ACC112 (cell line): ENCODE measurements around the gene GPR33.
"Not testable (repeated sequence)": the region's sequence is repeated elsewhere in the genome, so short reads cannot be mapped to it uniquely, and the experiment has no call there.

Experiments used
- H2AFZ ChIP-seq: fragments of 200-600 bp; sonication (generic); one replicate; pipeline ENCODE4 v1.6.0; 2017; ENCODE audit warnings: antibody characterized with exemption, low read length; ENCODE audit not compliant: unreplicated experiment
- H3K27ac ChIP-seq: fragments of 200-600 bp; sonication (generic); 2 replicates; pipeline ENCODE4 v1.5.1; 2014; ENCODE audit warnings: low read depth, mild to moderate bottlenecking, antibody characterized with exemption, low read length, moderate library complexity
- H3K27me3 ChIP-seq: fragments of 200-600 bp; sonication (generic); 2 replicates; pipeline ENCODE4 v1.6.1; 2014; ENCODE audit warnings: mild to moderate bottlenecking, antibody characterized with exemption, low read length, moderate library complexity, mixed read lengths; ENCODE audit not compliant: insufficient read depth
- H3K36me3 ChIP-seq: fragments of 200-600 bp; sonication (generic); 2 replicates; pipeline ENCODE4 v1.6.1; 2016; ENCODE audit warnings: mild to moderate bottlenecking, antibody characterized with exemption, low read length, moderate library complexity, mixed read lengths; ENCODE audit not compliant: insufficient read depth
- H3K4me1 ChIP-seq: fragments of 200-600 bp; sonication (generic); one replicate; pipeline ENCODE4 v1.6.1; 2016; ENCODE audit warnings: low read length, mixed read lengths; ENCODE audit not compliant: insufficient read depth, unreplicated experiment, control insufficient read depth
- H3K4me3 ChIP-seq: fragments of 200-600 bp; sonication (generic); 2 replicates; pipeline ENCODE4 v1.5.1; 2014; ENCODE audit warnings: mild to moderate bottlenecking, low read depth, low read length
- H3K79me2 ChIP-seq: fragments of 200-600 bp; sonication (generic); one replicate; pipeline ENCODE4 v1.6.0; 2016; ENCODE audit warnings: low read length; ENCODE audit not compliant: control insufficient read depth, unreplicated experiment, insufficient read depth

Gene GPR33

GRCh38 chr14:31439561-31439960 lies 48.3 kb downstream of the GPR33 start:
- Histone ChIP-seq H3K79me2 (no peaks in the 10 kb centered on the region), H3K4me1 (peaks cover 11% of the 10 kb centered on the region), H3K27me3 (no peaks in the 10 kb centered on the region), H2AFZ (no peak overlapping the region), H3K4me3 (no peak overlapping the region), H3K36me3 (no peaks in the 10 kb centered on the region), H3K27ac (no peak overlapping the region)

GRCh38 chr14:31437045-31437691 lies 50.7 kb downstream of the GPR33 start:
- not testable (repeated sequence) for H2AFZ ChIP-seq, H3K27ac ChIP-seq, H3K36me3 ChIP-seq, H3K4me1 ChIP-seq, H3K4me3 ChIP-seq, H3K79me2 ChIP-seq, H3K27me3 ChIP-seq

GRCh38 chr14:31435276-31435675 lies 52.6 kb downstream of the GPR33 start:
- Histone ChIP-seq H3K4me1 (no peaks in the 10 kb centered on the region), H3K79me2 (no peaks in the 10 kb centered on the region), H3K27ac (no peak overlapping the region), H2AFZ (no peak overlapping the region), H3K27me3 (no peaks in the 10 kb centered on the region), H3K36me3 (no peaks in the 10 kb centered on the region), H3K4me3 (no peak overlapping the region)
